Effector CD8-positive, alpha-beta T cell (primary cell): ENCODE measurements around the gene PRMT7.

ENCODE experiments used
- DNase-seq: peaks from one replicate; lab custom pipeline; 2025; lab: John Stamatoyannopoulos, UW
- total RNA-seq, 4 experiments: gene quantifications; one replicate each; lab custom pipeline; 2026; lab: John Stamatoyannopoulos, UW

Gene PRMT7, protein sequence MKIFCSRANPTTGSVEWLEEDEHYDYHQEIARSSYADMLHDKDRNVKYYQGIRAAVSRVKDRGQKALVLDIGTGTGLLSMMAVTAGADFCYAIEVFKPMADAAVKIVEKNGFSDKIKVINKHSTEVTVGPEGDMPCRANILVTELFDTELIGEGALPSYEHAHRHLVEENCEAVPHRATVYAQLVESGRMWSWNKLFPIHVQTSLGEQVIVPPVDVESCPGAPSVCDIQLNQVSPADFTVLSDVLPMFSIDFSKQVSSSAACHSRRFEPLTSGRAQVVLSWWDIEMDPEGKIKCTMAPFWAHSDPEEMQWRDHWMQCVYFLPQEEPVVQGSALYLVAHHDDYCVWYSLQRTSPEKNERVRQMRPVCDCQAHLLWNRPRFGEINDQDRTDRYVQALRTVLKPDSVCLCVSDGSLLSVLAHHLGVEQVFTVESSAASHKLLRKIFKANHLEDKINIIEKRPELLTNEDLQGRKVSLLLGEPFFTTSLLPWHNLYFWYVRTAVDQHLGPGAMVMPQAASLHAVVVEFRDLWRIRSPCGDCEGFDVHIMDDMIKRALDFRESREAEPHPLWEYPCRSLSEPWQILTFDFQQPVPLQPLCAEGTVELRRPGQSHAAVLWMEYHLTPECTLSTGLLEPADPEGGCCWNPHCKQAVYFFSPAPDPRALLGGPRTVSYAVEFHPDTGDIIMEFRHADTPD
- total RNA-seq = 61.1 to 96.0 (median 68.4) reads per million in 4 experiments

GRCh38 chr16:68310774-68311511 is at the start of gene PRMT7, which contains the start of gene SLC7A6OS:
Gene PRMT7, plus strand, starts transcription at chr16:68311019. Its CDS starts 4,961 bp downstream, at chr16:68315980.
Gene SLC7A6OS, minus strand, starts transcription at chr16:68310946. Its CDS starts 20 bp downstream, at chr16:68310926.
- DNase-seq = peak; percentile 88

DNA sequence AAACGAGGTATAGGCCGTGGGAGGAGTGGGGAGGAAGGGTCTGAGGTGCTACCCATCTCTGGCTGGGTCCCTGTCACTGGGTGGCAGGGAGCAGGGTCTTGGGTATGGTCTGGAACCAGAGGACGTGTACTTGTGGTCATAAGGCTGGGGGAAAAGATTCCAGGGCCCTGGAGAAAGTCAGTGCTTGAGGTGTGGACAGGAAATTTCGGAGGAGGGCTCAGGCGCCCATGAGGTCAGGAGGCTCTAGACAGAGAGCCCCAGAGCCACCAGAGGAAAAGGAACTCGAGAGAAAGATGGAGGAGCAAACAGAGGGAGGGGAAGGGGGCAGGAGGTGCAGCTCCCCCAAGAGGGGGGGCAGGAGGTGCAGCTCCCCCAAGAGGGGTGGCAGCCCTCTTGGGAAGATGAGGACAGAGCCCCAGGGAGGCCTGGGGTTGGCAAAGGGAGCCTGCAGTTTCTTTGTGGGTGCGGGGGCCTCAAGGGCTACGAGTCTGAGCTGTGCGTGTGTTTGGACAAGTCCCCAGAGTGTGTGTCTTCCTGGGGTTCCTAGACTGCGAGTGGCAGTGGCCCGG is 47.2 kb upstream of the PRMT7 start:
- no peak for DNase-seq

GRCh38 chr16:68264128-68265077 is 46.4 kb upstream of the PRMT7 start, which contains the start of gene SLC7A6:
Gene SLC7A6, plus strand, starts transcription at chr16:68264526. Its CDS starts 10,201 bp downstream, at chr16:68274727.
- peak; percentile 65 for DNase-seq

DNA sequence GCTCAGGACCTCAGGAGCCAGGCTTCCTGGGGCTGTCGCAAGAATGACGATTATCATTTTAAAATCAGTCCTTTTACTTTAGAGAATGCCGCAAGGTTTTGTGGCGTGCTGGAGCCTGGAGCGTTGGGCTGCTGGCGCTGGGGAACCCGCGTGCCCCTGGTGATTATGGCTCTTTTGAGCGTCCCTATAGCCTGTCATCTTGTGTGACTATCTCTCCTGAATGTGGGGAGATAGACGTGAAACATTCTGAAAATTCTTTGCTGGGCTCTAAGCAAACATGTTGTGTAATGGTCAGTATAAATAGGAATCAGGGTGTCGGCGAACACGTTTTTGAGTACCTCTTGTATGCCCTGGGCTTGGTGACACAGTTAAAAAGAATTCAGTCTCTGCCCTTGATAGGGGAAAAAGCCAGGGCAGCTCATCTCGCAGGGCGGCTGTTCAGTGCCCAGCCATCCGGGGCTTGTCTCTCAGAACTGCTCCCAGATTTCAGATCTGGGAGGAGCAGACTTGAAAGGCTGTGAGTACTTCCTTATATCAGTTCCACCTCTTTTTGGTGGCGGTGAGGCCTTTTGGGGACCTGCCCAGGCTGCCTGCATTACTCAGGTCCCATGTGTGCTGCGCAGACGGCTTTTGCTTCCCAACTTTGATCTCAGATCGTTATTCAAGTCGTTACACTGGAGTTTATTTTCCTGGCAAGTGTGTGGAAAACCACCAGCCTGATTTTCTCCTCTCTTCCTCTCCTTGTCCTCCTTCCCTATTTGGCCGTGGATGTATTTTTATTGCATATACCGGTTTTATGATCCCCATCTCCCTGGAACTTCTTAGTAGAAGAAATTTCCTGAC is 45.5 kb upstream of the PRMT7 start:
- DNase-seq = peak; percentile 37

GRCh38 chr16:68267612-68268405 is 43.0 kb upstream of the PRMT7 start:
- no peak for DNase-seq

DNA sequence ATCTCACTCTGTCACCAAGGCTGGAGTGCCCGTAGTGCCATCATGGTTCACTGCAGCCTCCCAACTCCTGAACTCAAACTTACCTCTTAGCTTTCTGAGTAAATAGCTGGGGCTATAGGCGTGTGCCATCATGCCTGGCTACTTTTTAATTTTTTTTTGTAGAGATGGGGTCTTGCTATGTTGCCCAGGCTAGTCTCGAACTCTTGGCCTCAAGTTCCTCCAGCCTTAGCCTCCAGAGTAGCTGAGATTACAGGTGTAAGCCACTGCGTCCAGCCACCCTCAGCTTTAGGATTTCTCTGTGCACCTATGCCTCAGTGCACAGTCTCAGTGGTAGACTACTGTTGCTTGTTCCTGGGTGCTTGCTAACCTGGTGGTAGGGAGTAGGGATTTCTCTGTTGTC is 41.0 kb upstream of the PRMT7 start:
- no peak for DNase-seq

DNA sequence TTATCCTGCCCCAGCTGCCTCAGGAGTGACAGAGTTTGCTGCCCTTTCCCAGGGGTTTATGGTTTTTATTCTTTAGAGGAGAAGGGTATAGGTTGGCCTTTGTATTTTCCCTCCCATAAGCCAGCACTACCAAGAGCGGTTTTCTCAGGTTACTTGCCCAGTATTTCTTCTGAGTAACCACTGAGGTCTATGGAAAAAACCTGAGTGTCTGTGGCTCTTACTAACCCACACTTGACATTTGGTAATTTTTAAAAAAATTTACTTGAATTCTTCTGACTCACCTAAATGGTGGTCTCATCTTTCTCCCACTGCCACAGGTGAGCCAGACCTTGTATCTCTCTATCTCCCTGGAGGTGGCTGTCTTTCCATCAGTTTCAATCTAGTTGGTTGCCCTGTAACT is 40.5 kb upstream of the PRMT7 start:
- DNase-seq = no peak

DNA sequence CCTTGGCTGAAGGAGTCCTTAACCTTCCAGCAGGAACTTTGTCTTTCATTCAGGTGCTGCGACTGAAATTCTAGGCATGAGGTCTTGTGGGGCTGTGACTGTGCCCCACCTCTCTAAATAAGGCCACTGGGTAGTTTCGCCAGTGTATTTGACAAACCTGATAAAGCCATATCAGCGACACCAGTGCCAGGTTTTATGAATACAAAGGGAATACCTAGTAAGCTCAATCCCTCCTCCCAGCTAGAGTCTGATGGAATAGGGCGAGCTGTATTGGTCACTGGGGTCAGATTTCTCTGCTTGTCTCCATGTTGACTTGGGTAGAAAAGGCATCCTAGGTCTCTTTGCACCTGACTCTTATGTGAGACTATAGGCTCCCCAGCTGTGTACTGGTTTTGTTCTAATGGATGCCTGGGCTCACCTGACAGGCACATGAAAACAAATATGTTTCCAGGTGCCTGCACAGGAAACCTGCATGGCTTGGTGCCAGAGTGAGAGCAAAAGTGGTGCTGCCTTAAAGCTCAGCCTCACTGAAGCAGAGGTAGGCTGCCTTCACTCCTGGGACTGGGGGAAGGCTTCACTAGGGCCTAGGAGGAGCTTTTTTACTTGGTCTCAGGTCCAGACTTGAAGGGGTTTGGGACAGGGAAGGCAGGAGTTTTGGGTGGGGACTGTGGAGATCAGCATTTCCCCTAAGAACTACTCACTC is 38.2 kb upstream of the PRMT7 start:
- peak; percentile 38 for DNase-seq

- no peak for DNase-seq
Observed at GRCh38 chr16:68273459-68273858, 37.4 kb upstream of the PRMT7 start.

DNA sequence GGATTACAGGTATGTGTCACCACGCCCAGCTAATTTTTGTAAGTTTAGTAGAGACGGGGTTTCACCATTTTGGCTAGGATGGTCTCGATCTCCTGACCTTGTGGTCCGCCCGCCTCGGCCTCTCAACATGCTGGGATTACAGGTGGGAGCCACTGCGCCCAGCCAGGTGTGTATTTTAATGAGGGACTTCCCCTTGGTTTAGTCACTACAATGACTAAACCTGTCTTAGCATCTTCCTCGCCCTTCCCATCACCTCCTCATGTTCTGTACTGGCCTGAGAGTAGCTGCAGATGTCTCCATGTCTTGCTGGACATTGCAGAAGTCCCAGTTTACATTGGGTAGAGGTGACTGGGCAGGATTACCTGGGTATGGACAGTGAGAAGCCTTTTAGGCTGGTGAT is 36.9 kb upstream of the PRMT7 start:
- DNase-seq = no peak

- no peak for DNase-seq
Observed at GRCh38 chr16:68274441-68274840, 36.4 kb upstream of the PRMT7 start.

DNA sequence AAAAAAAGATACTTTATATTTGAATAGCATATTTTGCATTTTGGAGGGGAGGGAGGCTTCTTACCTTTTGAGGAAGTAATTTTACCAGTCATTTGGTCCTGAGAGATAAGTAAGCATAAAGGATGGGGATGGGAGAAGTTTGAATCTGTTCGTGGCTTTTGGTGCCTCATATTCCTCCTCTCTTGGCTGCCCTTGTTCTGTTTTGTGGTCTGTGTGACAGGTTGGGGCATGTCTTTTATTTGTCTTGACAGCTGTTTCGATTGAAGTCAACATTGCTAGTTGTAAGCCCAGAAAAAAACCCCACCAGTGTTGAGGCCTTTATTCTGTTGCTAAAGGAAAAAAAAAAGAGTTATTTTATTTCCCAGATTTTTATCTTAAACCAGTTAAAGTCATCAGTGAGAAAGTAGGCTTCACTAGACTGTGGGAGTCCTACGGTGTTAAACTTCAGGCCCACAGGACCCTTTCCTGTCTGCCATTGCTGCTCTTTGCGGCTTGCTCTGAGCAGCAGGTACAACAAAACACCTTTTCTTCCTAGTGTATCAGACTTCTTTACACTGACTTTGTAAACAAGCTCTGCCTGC is 35.1 kb upstream of the PRMT7 start:
- DNase-seq = peak; percentile 24

DNA sequence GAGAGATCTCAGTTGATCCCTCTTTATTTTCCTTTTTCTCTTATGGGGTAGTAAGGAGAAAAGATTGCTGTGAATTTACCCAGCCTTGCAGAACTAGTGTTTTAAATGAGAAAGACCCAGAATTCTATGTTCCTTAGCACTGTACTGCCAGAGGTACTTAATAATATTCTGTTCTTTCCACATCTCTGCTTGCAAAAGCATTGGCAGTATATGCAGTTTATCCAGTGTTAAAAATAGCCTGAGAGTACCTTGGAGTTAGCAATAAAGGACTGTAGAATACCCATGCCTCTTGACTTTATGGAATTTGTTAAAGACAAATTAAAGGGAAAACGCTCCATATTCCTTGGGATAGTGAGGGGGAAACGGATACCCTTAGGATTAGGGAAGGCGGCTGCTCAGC is 34.6 kb upstream of the PRMT7 start:
- DNase-seq = no peak

DNA sequence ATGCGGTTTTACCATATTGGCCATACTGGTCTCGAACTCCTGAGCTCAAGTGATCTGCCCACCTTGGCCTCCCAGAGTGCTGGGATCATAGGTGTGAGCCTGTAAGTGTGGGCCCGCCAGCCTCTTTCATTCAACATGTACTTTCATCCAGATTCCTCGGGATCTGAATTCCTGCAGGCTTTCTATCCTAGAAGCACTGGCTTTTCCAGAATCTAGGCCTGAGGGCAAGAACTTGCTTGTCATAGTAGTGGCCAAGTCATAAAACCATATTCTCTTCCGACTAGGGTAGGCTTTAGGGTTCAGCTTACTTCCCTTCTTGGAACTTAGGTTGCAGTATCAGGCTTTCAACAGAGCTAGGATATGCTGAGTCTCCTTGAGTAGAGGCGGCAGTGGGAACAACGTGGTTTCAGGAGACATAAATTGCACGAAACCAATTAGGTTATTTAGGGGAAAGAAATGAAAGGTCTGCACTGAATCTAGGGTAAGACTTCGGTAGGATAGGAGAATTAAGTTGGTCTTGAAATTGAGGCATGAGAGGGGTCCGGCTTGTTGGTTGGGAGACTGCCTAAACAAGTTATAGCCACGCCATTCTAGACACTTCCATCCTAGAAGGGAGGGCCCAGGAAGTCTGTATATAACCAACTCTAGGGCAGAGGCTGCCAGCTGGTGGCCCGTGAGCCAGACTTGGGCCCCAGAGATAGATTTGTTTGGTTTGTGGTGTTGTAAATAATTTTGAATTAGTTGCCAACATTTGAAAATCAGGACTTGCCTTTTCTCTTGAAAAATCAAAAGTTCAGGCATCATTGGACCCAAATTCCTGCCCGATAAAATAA is 30.9 kb upstream of the PRMT7 start:
- DNase-seq = no peak

DNA sequence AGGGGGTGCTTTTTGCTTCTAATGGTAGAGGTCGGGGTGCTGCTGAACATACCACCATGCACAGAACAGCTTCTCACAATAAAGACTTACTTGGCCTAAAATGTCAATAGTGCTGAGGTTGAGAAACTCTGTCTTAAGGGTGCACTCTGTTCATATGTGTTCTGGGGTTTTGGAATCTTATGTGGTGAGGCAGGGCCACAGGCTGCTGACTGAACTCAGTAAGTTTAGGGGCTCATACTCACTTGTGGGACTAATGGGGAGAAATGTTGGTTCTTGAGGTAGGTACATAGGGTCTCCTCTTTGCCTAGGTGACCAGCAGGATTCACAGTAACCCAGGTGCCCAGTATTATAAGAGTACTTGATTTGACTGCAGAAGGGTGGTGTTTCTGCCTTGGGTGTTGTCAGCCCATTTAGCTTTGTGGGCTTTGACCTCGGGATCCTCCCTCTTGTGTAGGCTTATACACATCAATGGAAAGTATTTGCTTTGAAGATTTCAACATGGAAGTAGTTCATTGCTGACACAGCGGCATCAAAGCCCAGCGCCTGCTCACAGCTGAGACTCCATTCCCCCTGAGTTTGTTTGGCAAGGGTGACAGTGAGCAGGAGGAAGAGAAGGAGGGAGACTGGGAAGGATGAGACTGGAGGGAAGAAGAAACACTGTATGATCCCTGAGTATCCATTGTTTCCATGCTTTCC is 29.3 kb upstream of the PRMT7 start:
- peak; percentile 13 for DNase-seq

DNA sequence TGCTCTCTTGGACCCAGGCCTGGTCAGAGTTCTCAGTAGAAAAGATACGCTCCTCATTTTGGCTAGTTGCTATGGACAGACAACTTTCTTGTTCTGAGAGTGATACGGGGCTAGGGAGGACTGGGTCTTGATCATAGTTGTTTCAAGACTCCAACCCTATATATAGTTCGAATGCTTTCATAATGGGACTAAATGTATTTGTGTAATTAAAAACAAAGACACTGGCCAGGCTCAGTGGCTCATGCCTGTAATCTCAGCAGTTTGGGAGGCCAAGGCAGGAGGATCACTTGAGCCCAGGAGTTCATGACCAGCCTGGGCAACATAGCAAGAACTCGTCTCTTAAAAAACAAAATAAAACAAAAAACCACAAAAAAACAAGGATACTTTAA is 28.8 kb upstream of the PRMT7 start:
- no peak for DNase-seq
